OCI-LY7 (cell line): Measurements from ENCODE around the gene SAPCD2. TPM values are rescaled to one million over a fixed set of nuclear protein-coding genes. Genes with fewer than 3 reads are reported as not detected.

ENCODE experiments used
- BruUV-seq: library from RNA; stranded (reverse); fragments of 400-500 nt; replicated peaks from 2 replicates; lab custom pipeline; 2021; lab: Mats Ljungman, UMichigan
- CTCF ChIA-PET: fragments of 300-600 bp; sonication (Branson Sonifier 250); formaldehyde crosslinking; loops from one replicate; lab custom pipeline; 2022; ENCODE audit warnings: antibody characterized with exemption; ENCODE audit not compliant: unreplicated experiment; lab: Charles Lee
- POLR2A ChIA-PET: fragments of 300-600 bp; sonication (Branson Sonifier 250); formaldehyde crosslinking; loops from one replicate; lab custom pipeline; 2022; ENCODE audit warnings: antibody characterized with exemption; lab: Charles Lee
- DNase-seq: peaks from one replicate; pipeline ENCODE4 v3.0.0-alpha.2; 2015; ENCODE audit warnings: low spot score
- H2AFZ ChIP-seq: fragments of 200-600 bp; sonication (generic), shearing (Covaris generic); 2 replicates; pipeline ENCODE4 v1.6.1; 2014; ENCODE audit warnings: mild to moderate bottlenecking, antibody characterized with exemption, low read length, moderate library complexity
- H3K27ac ChIP-seq: fragments of 200-600 bp; sonication (generic); 2 replicates; pipeline ENCODE4 v1.5.1; 2014; ENCODE audit warnings: mixed run types, low read depth, mild to moderate bottlenecking, moderate library complexity, low read length, inconsistent platforms; ENCODE audit not compliant: poor library complexity, severe bottlenecking
- H3K36me3 ChIP-seq: fragments of 200-600 bp; sonication (generic); 2 replicates; pipeline ENCODE4 v1.6.1; 2014; ENCODE audit warnings: mild to moderate bottlenecking, antibody characterized with exemption, low read length, moderate library complexity, mixed read lengths; ENCODE audit not compliant: insufficient read depth
- H3K4me1 ChIP-seq: fragments of 200-600 bp; sonication (generic); 2 replicates; pipeline ENCODE4 v1.5.1; 2014; ENCODE audit warnings: mild to moderate bottlenecking, low read length; ENCODE audit not compliant: insufficient read depth, poor library complexity, severe bottlenecking
- H3K4me2 ChIP-seq: fragments of 200-600 bp; sonication (generic); 2 replicates; pipeline ENCODE4 v1.6.1; 2014; ENCODE audit warnings: mild to moderate bottlenecking, low read length
- H3K4me3 ChIP-seq: fragments of 200-600 bp; sonication (generic); 2 replicates; pipeline ENCODE4 v1.5.1; 2014; ENCODE audit warnings: mild to moderate bottlenecking, low read depth, low read length; ENCODE audit not compliant: poor library complexity, severe bottlenecking
- H3K79me2 ChIP-seq: fragments of 200-600 bp; sonication (generic); 2 replicates; pipeline ENCODE4 v1.6.1; 2016; ENCODE audit warnings: low read depth, mild to moderate bottlenecking, low read length, moderate library complexity, mixed read lengths; ENCODE audit not compliant: insufficient read depth
- H3K9me2 ChIP-seq: fragments of 200-600 bp; sonication (generic); 2 replicates; pipeline ENCODE4 v1.6.1; 2016; ENCODE audit warnings: mild to moderate bottlenecking, low read length, mixed read lengths; ENCODE audit not compliant: insufficient read depth
- H3K9me3 ChIP-seq: fragments of 200-600 bp; sonication (generic); 2 replicates; pipeline ENCODE4 v1.6.1; 2014; ENCODE audit warnings: mild to moderate bottlenecking, mixed run types, low read length, mixed read lengths
- H4K20me1 ChIP-seq: fragments of 200-600 bp; sonication (generic); 2 replicates; pipeline ENCODE4 v1.6.1; 2014; ENCODE audit warnings: mild to moderate bottlenecking, antibody characterized with exemption, low read length, moderate library complexity, mixed read lengths; ENCODE audit not compliant: insufficient read depth
- CTCF ChIP-seq: fragments of 200-600 bp; sonication (generic); conservative IDR thresholded peaks from 2 replicates; pipeline ENCODE4 v1.5.1; 2014; ENCODE audit warnings: mild to moderate bottlenecking, antibody characterized with exemption, low read length, moderate library complexity, mixed read lengths
- EZH2phosphoT487 ChIP-seq: fragments of 200-600 bp; sonication (generic); IDR thresholded peaks from 2 replicates; pipeline ENCODE4 v1.6.1; 2018; ENCODE audit warnings: low read depth, borderline replicate concordance, mild to moderate bottlenecking, mixed run types, antibody characterized with exemption, low read length, moderate library complexity, mixed read lengths
- intact Hi-C: fragments of 100-400 bp; cut with micrococcal nuclease; formaldehyde crosslinking; loops from one replicate; pipeline ENCODE4 v1.10.0; 2022; ENCODE audit not compliant: unreplicated experiment
- total RNA-seq, 2 experiments: library from RNA; depleted of rRNA in 1 of 2; stranded (reverse); fragments of >200 nt in 1 of 2; shearing (Covaris generic) in 1 of 2; gene quantifications; 2 replicates each; pipeline ENCODE4 v1.2.3, GENCODE V29; 2014 to 2022

SAPCD2 gene
- total RNA-seq, 2 experiments from 2014 or later, result 57.2 to 74.0 TPM

- no peaks in the 10 kb centered on the region for H4K20me1 ChIP-seq
- intact Hi-C loops, result no loop called here
- BruUV-seq, result no TSS peak
- no peak overlapping the region for H3K27ac ChIP-seq
- POLR2A ChIA-PET, result no interaction called here
- no peaks in the 10 kb centered on the region for H3K9me2 ChIP-seq
- H2AFZ ChIP-seq, result no peak overlapping the region
- CTCF ChIA-PET, result no interaction called here
- peaks cover 10% of the 10 kb centered on the region for H3K4me1 ChIP-seq
- H3K36me3 ChIP-seq, result no peaks in the 10 kb centered on the region
- no peak overlapping the region for H3K4me2 ChIP-seq
- TF ChIP-seq EZH2phosphoT487 (no peak), CTCF (no peak)
- DNase-seq, result no peak
- H3K4me3 ChIP-seq, result no peak overlapping the region
- no peaks in the 10 kb centered on the region for H3K79me2 ChIP-seq
- H3K9me3 ChIP-seq, result no peaks in the 10 kb centered on the region
Measured at GRCh38 chr9:137017071-137017470, 53.3 kb downstream of the SAPCD2 start.

GRCh38 chr9:137016436-137016835 lies 53.9 kb downstream of the SAPCD2 start:
- CTCF ChIA-PET, result no interaction called here
- Histone ChIP-seq H3K27ac (no peak overlapping the region), H2AFZ (no peak overlapping the region), H3K4me3 (no peak overlapping the region), H3K9me3 (no peaks in the 10 kb centered on the region), H3K79me2 (no peaks in the 10 kb centered on the region), H3K4me2 (no peak overlapping the region), H3K9me2 (no peaks in the 10 kb centered on the region), H3K4me1 (peaks cover 10% of the 10 kb centered on the region), H3K36me3 (no peaks in the 10 kb centered on the region), H4K20me1 (no peaks in the 10 kb centered on the region)
- TF ChIP-seq EZH2phosphoT487, result no peak
- TF ChIP-seq CTCF, result no peak
- DNase-seq, result no peak
- intact Hi-C loops, result no loop called here
- BruUV-seq, result no TSS peak
- POLR2A ChIA-PET, result no interaction called here

GRCh38 chr9:137015976-137016375 lies 54.4 kb downstream of the SAPCD2 start:
- Histone ChIP-seq H3K9me3 (no peaks in the 10 kb centered on the region), H3K27ac (no peak overlapping the region), H3K9me2 (no peaks in the 10 kb centered on the region), H4K20me1 (no peaks in the 10 kb centered on the region), H3K36me3 (no peaks in the 10 kb centered on the region), H3K4me1 (peaks cover 10% of the 10 kb centered on the region), H3K79me2 (no peaks in the 10 kb centered on the region), H3K4me2 (no peak overlapping the region), H2AFZ (no peak overlapping the region), H3K4me3 (no peak overlapping the region)
- BruUV-seq, result no TSS peak
- no peak for TF ChIP-seq EZH2phosphoT487
- no peak for TF ChIP-seq CTCF
- intact Hi-C loops, result no loop called here
- CTCF ChIA-PET, result no interaction called here
- POLR2A ChIA-PET, result no interaction called here
- no peak for DNase-seq
